Fibroblast of skin of right quadriceps (primary cell): Measurements from ENCODE around the gene PLA2G2D.

Experiments used
- DNase-seq: peaks from one replicate; pipeline ENCODE4 v3.0.0-alpha.2; 2013

The PLA2G2D gene

DNA sequence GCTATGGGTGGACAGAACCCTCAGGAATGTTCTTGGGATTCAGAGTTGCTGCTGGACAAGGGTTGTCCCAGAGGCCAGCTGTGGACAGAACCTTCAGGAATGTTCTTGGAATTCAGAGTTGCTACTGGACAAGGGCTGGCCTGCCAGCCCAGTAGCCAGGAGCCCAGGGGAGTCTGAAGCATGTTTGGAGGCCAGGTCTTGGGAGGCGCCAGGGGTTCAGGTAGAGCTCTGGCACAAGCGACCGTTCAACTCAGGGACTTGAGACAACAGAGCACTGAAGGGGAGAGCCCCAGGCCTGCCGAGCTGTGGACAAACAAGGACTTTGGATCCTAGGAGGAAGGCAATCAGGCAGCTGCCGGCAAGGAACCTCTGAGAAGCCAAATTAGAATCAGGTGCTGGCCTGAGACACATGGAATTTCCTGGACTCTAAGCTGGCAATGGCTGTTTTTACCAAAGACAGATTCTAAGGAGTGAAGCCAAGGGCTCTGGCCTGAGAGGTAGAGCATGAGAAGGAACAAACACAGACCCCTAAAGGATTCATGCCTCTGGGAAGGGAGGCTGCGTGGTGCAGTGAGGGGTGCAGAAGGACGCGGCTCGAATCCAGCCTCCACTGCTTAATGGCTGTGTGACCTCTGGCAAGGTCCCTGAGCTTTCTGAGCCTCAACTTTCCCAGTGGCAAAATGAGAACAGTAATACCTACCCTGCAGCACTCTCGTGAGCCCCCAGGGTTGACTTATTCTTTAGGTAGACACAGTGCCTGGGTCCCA, 36.0 kb downstream of the PLA2G2D start:
- DNase-seq = no peak

DNA sequence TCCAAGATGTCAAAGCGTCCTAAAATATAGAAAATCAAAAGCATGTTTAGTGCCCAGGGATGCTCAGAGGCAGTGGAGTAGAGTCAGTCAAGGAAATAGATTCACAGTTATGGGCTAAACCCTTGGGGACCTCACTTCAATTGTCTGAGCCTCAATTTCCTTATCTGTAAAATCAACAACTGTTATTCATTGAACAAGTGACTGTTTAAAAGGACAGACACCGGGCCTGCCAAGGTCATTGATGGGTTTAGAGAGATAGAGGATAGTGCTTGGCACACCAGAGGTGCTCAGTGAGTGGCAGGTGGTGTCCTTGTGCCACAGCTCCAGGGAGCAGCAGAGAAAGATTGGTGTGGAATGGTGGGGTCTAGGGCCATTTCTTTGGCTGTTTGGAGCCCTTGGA, 36.6 kb downstream of the PLA2G2D start:
- no peak for DNase-seq

DNA sequence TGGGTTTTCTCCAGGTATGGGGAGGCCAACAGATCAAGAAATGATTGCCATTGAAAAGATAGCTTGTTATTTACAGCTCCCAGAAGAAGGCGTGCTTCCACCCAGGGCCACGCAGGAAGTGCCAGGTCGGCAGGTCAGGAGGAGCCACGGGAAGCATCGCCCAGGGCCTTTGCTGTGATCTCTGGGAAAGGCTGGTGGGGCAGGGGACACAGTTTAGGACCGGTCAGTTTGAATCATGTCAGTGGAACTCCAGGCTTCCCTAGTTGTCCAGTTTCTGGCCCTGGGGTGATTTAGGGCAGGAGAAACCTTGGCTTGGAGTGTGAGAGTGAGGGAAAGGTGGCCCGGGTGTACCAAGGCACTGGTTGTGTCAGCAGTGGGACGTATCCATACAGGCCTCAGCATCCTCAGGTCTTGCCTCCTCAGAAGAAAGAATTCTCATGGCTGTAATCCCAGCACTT, 38.0 kb downstream of the PLA2G2D start:
- DNase-seq = no peak

DNA sequence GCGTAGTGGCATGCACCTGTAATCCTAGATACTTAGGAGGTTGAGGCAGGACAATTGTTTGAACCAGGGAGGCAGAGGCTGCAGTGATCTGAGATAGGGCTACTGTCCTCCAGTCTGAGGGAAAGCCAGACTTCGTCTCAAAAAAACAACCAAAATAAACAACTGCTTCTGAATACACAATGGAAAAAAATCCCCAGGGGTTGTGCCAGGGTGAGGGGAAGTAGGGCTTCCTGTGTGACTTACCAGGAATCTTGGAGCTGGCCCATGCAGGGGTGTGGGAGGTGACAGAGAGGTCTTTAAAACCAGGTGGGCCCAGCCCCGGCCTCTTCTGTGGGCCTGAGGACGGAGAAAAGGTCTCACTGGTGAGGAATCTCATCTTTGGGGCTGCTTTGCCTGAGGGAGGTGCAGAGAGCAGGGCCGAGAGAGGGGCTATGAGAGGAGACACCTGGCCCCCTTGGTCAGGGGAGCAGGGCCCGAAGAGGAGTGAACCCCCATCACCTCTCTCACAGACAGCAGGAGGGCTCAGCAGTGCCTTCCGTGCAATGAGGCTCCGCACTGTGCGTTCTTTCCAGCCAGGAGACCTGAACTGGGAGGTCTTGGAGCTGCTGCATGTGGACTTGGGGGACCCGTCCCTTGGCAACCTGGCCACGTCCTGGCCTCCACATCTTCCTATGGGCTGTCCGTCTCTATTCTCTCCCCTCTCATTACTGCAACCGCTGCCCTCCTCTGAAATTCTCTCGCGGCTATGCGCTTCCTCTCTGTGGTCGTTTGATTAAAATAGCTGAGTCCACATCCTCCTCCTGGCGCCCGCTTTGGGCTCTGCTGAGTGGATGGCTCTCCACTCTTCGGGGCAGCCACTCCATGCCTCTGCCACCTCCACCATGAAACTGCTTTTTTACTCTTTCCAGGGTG, 38.6 kb downstream of the PLA2G2D start:
- DNase-seq = no peak

DNA sequence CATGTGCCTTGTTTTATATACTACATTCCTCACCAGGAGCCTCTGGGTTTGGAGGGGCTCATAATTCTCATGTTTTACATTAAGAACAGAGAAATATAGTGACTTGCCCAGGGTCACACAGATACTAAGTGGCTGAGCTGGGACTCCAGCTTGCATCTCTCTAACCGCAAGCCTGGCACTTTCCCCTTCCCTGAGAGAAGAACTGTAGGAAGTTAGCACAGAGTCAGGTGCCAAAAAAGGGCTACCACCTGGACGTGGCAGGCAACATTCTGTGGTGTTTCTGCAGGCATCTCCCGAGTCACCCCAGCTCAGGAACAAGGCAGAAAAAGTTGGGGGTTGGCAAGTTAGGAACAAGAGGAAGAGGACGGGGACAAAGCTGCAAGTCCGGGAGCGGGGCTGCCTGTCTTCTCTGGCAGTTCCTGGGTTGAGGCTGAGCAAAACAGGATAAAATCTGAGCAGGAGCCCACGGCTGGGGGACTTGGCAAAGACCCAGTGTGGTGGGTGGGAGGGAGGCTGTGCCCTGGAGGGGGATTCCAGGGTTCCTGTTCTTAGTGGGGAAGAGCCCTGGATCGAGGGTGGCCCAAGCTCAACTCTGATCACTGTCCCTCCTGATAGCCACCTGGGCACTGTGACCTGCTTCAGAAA, 39.6 kb downstream of the PLA2G2D start:
- no peak for DNase-seq

DNA sequence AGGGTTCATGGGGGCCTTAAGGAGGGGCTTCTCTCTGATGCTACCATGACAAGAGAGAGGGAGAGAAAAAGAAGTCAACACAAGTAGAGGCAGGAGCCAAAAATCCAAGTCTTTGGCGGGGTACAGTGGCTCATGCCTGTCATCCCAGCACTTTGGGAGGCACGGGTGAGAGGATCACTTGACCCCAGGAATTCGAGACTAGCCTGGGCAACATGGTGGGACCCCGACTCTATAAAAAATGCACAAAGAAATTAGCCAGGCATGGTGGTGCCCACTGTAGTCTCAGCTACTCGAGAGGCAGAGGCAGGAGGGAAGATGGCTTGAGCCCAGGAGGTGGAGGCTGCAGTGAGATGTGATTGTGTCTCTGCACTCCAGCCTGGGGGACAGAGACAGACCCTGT, 40.6 kb downstream of the PLA2G2D start:
- no peak for DNase-seq

DNA sequence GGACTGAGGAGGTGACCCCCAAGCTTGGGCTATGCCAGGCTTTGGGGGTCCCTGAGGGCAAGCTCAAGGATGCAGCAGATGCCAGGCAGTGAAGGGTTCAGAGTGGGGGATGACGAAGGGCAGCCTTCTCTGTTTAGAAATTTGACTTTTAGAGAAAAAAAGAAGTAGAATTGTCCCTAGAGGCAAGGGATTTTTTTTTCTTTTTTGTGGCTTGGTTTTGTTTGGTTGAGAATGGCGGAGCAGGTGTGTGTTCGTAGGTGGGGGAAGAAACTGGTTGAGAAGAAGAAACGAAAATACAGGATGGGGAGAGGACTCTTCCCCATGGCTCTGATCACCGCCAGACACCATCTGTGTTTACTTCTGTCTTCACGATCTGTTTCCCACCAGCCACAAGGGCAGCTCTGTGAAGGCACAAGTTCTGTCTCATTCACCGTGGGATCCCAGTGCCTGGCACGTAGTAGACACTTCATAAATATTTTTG, 41.1 kb downstream of the PLA2G2D start:
- DNase-seq = no peak

DNA sequence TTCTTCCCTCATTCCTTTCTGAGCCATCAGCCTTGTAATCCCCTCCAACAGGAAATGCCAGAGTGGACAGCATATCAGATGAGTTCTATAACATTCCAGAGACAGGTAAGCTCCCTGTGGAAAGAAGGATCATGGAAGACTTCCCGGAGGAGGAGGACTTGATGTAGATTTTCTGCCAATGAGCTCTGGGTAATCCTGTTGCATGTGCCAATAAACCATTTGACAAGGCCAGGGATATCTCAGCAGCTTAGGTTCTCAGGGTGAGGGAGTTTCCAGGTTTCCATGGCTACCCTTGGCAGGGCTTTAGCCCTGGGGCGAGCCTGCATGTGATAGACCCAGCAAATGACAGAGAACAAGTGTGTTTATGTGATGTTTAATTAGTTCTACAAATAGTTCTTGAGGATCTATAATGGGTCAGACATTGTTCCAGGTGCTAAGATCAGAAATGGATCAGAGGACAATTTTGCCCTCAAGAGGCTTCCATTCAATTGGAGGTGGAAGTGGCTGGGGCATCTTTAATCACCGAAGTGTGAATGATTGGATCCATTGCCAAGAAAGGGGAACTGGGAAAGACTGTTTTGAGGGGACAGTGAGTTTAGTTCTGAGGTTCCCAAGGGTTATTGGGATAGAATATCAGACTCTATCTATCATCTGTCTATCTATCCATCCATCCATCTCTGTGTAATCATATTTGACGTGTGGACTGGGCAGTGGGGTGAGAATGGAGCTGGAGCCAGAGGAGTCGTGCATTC, 42.5 kb downstream of the PLA2G2D start:
- no peak for DNase-seq

DNA sequence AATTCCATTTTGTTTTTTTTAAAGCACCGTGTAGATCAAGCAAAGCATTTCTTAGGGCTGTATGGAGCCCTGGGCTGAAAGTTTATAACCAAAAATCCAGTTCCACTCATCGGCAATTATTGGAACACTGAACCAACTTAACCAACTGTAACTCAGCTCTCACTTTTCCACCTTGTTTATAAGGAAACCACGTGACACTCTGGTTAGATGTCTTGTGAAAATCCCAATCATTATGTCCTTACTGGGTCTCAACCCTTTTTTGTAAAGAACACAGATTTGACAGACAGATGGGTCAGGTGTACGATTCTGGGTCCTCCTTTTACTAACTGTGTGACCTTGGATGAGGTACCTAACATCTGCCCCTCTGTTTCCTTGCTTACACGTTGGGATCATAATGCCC, 43.1 kb downstream of the PLA2G2D start:
- DNase-seq = no peak

DNA sequence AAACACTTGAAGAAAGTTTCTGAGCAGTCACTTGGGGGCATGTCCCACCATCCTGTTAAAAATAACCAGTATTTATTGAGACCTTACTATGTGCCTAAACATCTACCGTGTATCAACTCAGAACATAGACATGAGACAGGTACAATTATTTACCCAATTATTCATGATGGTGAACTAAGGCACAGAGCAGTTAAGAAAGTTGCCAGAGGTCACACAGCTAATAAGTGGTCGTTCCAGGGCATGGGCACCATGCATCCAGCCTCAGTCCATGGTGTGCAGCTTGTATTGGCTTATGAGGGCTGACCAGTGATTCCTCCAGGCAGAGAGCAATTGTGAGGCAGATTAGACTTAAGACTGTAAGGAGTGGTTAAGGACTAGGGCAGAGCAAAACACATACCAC, 44.0 kb downstream of the PLA2G2D start:
- no peak for DNase-seq

DNA sequence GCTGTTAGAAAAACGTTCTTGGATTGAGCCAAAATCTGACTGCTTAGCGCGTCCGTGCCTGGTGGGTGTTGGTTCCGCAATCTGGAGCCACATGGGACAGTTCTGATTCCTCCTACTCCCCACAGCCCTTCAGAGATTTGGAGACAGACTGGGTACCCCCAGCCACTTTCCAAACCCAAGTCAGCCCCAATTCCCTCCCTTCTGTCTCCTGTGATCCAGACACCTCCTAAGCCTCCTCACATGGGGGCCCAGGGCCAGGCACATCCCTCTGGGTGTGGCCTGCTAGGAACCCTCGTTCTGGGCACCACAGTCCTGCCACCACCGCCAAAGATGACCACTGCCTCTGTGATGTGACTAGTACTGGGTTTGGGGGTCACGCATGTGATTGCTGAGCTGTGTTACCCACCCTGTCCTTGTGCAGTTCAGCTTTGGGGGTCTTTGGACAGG, 44.6 kb downstream of the PLA2G2D start:
- DNase-seq = no peak

DNA sequence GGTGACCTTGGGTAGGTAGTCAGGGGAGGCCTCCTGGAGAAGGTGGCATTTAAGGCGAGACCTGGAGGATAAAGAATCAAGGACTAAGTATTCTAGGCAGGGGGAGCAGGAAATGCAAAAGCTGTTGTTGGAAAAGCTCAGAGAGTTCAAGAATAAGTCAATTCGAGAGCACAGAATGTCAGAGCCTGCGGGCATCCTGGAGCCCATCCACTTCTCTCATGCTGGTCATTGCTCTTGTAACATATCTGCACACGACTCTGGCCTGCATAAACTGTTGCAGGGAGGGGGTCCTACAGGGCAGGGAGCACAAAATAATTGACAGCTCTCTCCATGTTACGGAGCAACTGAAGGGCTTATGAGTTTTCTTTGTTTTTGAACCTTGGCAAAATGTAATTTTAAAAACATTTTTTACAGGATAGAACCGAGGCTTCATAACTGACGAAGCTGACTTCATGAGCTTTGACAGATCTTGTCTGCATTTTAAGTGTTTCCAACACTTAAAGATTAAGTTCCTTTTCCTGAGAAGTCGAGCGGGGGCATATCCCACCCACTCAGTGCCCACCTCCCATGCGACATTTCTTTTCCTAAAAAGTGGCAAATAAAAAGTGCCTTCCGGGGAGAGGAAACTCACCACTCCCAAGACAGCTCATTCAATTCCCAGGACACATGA, 45.1 kb downstream of the PLA2G2D start:
- no peak for DNase-seq

DNA sequence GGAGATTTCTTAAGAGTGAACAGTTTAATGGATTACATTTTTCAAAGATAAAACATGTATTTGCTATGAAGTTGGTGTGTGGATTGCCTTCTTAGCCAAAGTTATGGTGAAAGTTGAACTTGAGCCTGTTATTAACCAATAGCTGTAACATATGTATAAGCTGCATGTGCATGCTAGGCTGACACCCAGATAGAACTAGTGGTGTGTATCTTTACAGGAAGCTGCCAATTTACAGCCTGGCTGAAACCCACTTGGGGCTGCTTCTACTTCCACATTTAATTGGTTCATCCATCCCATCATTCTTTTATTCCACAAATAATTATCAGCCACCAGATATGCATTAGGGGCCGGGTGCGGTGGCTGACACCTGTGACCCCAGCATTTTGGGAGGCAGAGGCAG, 46.1 kb downstream of the PLA2G2D start:
- no peak for DNase-seq

DNA sequence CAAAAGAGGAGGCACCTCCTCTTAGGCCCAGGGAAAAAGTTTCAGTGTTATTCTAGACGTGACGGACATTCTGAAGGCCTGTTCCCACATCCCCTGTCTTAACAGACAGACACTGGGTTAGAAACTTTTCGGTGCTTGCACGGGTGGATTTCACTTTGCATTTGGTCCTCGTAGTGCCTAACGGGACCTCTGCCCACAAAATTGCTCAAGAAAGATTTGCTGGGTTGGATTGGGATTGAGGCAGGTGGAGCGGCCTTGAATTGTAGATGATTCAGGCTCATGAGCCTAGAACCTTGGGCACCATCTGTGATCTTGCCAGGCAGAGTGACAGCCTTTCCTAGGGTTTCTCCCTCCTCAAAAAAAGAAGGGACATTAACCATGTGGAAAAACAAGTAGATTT, 46.6 kb downstream of the PLA2G2D start:
- DNase-seq = no peak

DNA sequence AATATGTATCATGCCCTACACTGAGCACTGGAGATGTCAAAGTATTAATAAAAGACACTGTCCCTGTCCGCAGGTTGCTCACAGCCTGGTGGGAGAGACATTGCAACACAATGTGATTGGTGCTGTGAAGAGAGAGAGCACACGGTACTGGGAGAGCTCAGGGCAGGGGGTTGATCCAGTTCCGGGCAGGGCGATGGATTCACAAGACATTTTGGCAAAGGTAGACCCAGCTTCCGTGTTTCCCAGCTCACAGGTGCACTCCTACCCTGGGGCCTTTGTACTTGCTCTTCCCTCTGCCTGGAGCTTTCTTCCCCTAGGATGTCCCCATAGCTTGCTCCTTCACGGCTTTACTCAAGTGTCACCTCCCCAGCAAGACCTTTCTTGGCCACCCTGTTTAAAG, 47.9 kb downstream of the PLA2G2D start:
- no peak for DNase-seq

DNA sequence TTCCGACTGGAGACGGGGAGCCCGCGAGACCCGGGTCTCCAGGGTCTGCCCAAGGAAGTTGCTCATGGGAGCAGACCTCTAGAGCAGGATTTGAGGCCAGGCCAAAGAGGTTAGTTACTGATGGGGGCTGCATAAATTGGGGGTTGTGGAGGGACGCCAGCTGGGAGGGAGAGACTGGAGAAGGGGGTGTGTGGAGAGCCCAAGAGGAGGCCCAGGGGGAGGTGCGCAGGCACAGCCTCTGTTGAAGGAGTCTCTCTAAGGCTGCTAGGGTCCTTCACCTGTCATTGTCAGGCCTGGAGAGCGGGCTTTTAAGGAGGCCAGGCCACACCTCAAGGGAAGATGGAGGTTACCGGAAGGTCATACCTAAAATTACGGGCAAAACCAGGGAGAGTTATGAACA, 49.0 kb downstream of the PLA2G2D start:
- no peak for DNase-seq

DNA sequence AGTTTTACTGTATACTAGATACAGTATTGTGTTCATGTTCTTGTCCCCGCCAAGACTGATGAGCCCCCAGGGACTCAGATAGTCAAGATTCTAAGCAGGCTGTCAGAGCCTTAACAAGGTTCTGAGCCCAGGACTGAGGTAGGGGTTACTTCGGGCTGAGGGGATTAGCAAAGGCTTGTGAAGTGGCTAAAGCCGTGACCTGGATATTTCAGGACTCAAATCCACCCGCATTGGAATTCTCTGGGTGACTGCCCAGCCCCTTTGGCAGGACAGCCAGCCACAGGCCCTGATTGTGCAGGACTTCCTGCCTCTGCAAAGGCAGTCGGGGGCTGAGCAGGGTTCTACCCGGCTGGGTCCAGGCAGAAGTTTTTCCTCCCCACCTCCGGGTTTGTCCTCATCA, 49.5 kb downstream of the PLA2G2D start, which contains the start of gene PLA2G5:
TSS of gene PLA2G5 (plus strand) at position 321 of the 400 bp plus-strand sequence. CDS start 14,637 bp downstream, outside the sequence.
- DNase-seq = peak; percentile 9

DNA sequence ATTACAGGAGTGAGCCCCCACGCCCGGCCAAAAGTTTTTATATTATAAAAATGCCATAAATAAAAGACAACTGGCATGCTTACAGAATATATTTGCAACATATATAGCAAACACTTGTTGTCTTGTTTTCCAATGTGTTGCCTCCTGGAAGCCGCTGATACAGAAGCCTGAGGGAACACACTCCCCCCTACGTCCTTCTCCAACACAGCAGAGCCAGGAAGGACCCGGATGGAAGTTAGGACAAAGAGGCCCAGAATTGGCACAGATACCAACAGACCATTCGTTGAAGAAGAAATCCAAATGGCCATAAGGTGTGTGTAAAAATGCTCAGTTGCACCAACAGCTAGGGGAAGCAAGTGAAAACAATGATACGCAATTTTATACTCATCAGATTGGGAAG, 50.6 kb downstream of the PLA2G2D start:
- DNase-seq = no peak

DNA sequence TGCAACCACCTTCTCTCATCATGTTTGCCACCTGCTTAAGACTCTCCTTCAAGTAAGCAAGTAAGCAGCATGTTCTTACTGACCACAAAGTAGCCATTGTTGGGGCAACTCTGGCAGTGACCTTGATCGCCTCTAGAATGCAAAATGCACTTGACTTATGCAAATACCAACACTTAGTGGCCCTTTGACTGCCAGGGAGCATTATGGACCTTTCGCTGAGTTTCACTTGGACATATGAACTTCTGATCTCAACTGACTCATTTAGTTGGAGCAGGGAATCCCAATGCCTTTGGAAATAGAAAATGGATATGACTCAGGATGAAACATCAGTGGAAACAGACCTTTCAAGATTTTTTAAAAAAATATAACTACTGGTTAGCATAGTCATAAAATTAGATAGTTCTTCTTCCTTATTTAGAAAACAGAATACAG, 55.5 kb downstream of the PLA2G2D start:
- peak; percentile 87 for DNase-seq
